Bronchial epithelial cell (primary cell): ENCODE results near the gene STXBP3. TPM values are rescaled to one million over a fixed set of nuclear protein-coding genes. Genes with fewer than 3 reads are reported as not detected.

Experiments used
- DNase-seq: peaks from one replicate; pipeline ENCODE4 v3.0.0-alpha.2; 2010; ENCODE audit warnings: low read depth
- FAIRE-seq: peaks from 2 replicates; lab custom pipeline; 2011; peaks lifted over from hg19 to GRCh38; lab: Jason Lieb, UNC
- H3K27me3 ChIP-seq: 2 replicates; pipeline ENCODE4 v1.5.1; 2011; ENCODE audit warnings: low read length; ENCODE audit not compliant: control insufficient read depth, insufficient read depth
- H3K36me3 ChIP-seq: 2 replicates; pipeline ENCODE4 v1.5.1; 2011; ENCODE audit warnings: low read length; ENCODE audit not compliant: control insufficient read depth, insufficient read depth
- H3K4me3 ChIP-seq: 2 replicates; pipeline ENCODE4 v1.5.1; 2011; ENCODE audit warnings: mild to moderate bottlenecking, low read depth, low read length, control low read depth
- CTCF ChIP-seq: IDR thresholded peaks from 2 replicates; pipeline ENCODE4 v1.5.1; 2011; ENCODE audit warnings: mild to moderate bottlenecking, moderate library complexity, low read length, control low read depth, inconsistent platforms; ENCODE audit not compliant: insufficient read depth, severe bottlenecking
- total RNA-seq: library from RNA; depleted of rRNA; stranded (reverse); fragments of >200 nt; gene quantifications from 2 replicates; pipeline ENCODE4 v1.2.1, GENCODE V29; 2014

The STXBP3 gene
- total RNA-seq, 1 donor from 2014 or later, result 30.0 TPM

GRCh38 chr1:108725906-108726305 is 20.6 kb upstream of the STXBP3 start:
- DNase-seq, result no peak
- Histone ChIP-seq H3K36me3 (no peaks in the 10 kb centered on the region), H3K4me3 (no peak overlapping the region), H3K27me3 (peaks cover 2% of the 10 kb centered on the region)
- no peak for FAIRE-seq
- no peak for TF ChIP-seq CTCF

GRCh38 chr1:108728327-108728923 is 18.0 kb upstream of the STXBP3 start:
- Histone ChIP-seq H3K27me3 (peaks cover 2% of the 10 kb centered on the region), H3K36me3 (no peaks in the 10 kb centered on the region), H3K4me3 (no peak overlapping the region)
- FAIRE-seq, result no peak
- no peak for DNase-seq
- TF ChIP-seq CTCF, result no peak

- TF ChIP-seq CTCF, result no peak
- no peak overlapping the region for H3K4me3 ChIP-seq
- no peak for DNase-seq
- no peaks in the 10 kb centered on the region for H3K36me3 ChIP-seq
- peaks cover 2% of the 10 kb centered on the region for H3K27me3 ChIP-seq
- FAIRE-seq, result no peak
These were observed 17.0 kb upstream of the STXBP3 start for GRCh38 chr1:108729481-108729880.

GRCh38 chr1:108732398-108732797 is 14.1 kb upstream of the STXBP3 start:
- FAIRE-seq (no peak), DNase-seq (peak; percentile 63)
- H3K4me3 ChIP-seq, result no peak overlapping the region
- no peaks in the 10 kb centered on the region for H3K36me3 ChIP-seq
- TF ChIP-seq CTCF, result no peak
- peaks cover 2% of the 10 kb centered on the region for H3K27me3 ChIP-seq

GRCh38 chr1:108734171-108734865 is 12.2 kb upstream of the STXBP3 start:
- FAIRE-seq, result no peak
- Histone ChIP-seq H3K4me3 (no peak overlapping the region), H3K36me3 (no peaks in the 10 kb centered on the region), H3K27me3 (no peaks in the 10 kb centered on the region)
- no peak for DNase-seq
- no peak for TF ChIP-seq CTCF
